ENCODE data around the gene NLGN4Y. TPM values are rescaled to one million over a fixed set of nuclear protein-coding genes. Genes with fewer than 3 reads are reported as not detected.

Gene NLGN4Y
- total and polyA plus RNA-seq, 2 of the 13 experiments (the other 11 are each of a cell fraction or from before 2014, with no cell fraction given): 6.0 to 16.5 TPM

- TF ChIP-seq, protein P1, sequence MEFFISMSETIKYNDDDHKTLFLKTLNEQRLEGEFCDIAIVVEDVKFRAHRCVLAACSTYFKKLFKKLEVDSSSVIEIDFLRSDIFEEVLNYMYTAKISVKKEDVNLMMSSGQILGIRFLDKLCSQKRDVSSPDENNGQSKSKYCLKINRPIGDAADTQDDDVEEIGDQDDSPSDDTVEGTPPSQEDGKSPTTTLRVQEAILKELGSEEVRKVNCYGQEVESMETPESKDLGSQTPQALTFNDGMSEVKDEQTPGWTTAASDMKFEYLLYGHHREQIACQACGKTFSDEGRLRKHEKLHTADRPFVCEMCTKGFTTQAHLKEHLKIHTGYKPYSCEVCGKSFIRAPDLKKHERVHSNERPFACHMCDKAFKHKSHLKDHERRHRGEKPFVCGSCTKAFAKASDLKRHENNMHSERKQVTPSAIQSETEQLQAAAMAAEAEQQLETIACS (CRISPR knock-in tag; IDR thresholded peaks at IDR 0.05): no peak
- no peak for TF ChIP-seq ZC3H4 (CRISPR knock-in tag; IDR thresholded peaks at IDR 0.05; ENCODE audit: borderline replicate concordance)
- TF ChIP-seq HMG20B (CRISPR knock-in tag; conservative IDR thresholded peaks at IDR 0.05): no peak
- TF ChIP-seq ZUFSP (CRISPR knock-in tag; IDR thresholded peaks at IDR 0.05; ENCODE audit: borderline replicate concordance): no peak
- TF ChIP-seq SYNCRIP (IDR thresholded peaks at IDR 0.05; ENCODE audit: insufficient read depth, low read depth, low read length): no peak
- TF ChIP-seq GTF2F1 (IDR thresholded peaks at IDR 0.05; ENCODE audit: low read length): no peak
- TF ChIP-seq KDM6A (CRISPR knock-in tag; IDR thresholded peaks at IDR 0.05; ENCODE audit: low read depth): no peak
- no peak for TF ChIP-seq ZNF17 (CRISPR knock-in tag; IDR thresholded peaks at IDR 0.05)
- no peak for TF ChIP-seq ZNF775 (CRISPR knock-in tag; IDR thresholded peaks at IDR 0.05; ENCODE audit: borderline replicate concordance)
- no peak for TF ChIP-seq ZNF431 (CRISPR knock-in tag; IDR thresholded peaks at IDR 0.05; ENCODE audit: borderline replicate concordance, low read depth)
- no peak for TF ChIP-seq SMAD9 (CRISPR knock-in tag; IDR thresholded peaks at IDR 0.05)
- no peak for TF ChIP-seq ZBTB20 (CRISPR knock-in tag; IDR thresholded peaks at IDR 0.05; ENCODE audit: borderline replicate concordance, low read depth)
- no peak for TF ChIP-seq CHD4 (IDR thresholded peaks at IDR 0.05; ENCODE audit: borderline replicate concordance, low read length)
Measured at GRCh38 chrY:14825728-14826127, 301.4 kb downstream of the NLGN4Y start (continued).

All from HepG2 (cell line).